WI38 (cell line): ENCODE data around the gene SREBF1.

ENCODE experiments used
- H3K4me3 ChIP-seq: 2 replicates; pipeline ENCODE4 v1.5.1; 2011; ENCODE audit warnings: low read depth, mild to moderate bottlenecking, control low read depth, low read length
- TF ChIP-seq, protein P1 (sequence below): IDR thresholded peaks from 2 replicates; pipeline ENCODE4 v1.5.1; 2012; ENCODE audit warnings: low read depth, mild to moderate bottlenecking, control low read depth, low read length

Gene SREBF1

DNA sequence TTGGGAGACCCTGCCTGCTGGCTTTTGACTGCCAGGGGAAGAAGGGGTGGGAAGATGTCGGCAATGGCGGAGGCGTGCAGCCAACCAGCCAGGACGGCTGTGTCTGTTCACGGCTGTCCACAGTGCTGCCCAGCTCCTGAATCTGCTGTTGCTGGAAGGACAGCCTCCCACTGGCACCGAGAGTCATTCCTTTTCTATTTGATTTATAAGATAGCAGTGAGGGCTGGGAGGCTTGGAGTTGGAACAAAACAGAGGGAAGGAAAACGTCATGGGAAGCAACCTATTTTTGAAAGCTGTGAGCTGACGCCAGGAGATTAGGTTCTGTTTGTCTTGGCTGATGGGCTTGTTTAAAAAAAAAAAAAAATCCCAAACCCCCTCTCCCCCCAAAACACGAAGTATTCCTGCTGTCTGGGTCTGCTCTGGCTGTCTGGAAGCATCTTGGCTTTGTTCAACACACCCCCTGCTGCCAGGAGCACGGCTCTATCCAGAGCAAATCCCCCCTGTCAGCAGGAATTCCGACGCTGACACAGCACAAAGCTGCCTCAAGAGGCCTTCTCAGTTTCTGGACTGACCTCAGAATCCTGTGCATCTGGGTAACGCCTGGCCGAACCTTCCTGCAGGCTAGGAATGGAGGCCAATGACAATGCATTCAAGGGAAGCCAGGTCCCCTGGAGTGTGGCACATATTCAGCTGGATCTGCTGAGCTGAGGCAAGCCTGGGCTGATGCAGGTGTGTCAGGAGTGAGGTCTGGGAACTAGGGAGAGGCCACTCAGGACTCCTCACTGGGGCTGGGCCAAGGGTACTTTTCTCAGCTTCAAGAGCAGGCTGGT, 41.0 kb upstream of the SREBF1 start:
- TF ChIP-seq, protein P1, sequence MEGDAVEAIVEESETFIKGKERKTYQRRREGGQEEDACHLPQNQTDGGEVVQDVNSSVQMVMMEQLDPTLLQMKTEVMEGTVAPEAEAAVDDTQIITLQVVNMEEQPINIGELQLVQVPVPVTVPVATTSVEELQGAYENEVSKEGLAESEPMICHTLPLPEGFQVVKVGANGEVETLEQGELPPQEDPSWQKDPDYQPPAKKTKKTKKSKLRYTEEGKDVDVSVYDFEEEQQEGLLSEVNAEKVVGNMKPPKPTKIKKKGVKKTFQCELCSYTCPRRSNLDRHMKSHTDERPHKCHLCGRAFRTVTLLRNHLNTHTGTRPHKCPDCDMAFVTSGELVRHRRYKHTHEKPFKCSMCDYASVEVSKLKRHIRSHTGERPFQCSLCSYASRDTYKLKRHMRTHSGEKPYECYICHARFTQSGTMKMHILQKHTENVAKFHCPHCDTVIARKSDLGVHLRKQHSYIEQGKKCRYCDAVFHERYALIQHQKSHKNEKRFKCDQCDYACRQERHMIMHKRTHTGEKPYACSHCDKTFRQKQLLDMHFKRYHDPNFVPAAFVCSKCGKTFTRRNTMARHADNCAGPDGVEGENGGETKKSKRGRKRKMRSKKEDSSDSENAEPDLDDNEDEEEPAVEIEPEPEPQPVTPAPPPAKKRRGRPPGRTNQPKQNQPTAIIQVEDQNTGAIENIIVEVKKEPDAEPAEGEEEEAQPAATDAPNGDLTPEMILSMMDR = no peak
- H3K4me3 ChIP-seq = no peak overlapping the region

DNA sequence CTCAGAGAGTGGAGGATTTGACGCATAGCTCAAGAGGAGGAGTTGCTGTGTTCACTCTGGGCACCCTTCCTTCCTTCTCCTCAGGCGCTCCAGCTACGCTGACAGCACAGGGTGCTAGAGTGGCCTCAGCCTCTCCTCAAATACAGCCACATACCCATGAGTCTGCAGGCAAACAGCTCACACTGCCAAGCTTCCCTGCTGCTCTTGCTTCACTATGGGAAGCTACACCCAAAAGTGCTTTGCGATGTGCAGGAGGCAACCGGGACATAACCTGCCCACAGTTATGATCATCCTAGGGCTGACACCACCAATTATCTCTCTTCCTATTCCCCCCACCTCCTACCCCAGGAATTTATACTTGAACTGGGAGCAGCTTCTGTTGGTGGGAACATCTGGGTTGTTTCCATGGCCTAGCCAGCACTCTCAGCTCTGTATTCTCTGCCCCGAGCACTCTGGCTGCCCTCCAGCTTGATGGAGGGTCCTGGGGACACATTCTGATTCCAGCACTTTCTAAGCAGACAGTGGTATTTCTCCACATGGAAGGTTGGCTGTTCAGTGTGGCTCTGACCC, 40.3 kb upstream of the SREBF1 start:
- no peak overlapping the region for H3K4me3 ChIP-seq
- TF ChIP-seq, protein P1 = no peak

DNA sequence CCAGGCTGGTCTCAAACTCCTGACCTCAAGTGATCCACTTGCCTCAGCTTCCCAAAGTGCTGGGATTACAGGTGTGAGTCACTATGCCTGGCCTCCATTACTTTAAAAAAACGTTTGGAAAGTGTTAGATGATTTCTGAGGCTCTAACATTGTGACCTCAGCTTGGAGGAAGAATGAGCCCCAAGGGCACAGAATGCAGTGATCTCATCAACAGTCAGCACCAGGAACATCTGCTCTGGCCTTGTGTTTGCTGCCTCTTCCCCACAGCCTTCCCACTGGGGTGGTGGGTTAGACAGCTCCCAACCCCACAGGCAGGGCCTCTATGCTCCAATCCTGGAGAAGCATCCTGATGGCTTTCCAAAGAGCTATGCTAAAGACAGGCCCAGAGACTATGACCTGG, 37.7 kb upstream of the SREBF1 start:
- TF ChIP-seq, protein P1 = no peak
- H3K4me3 ChIP-seq = no peak overlapping the region

DNA sequence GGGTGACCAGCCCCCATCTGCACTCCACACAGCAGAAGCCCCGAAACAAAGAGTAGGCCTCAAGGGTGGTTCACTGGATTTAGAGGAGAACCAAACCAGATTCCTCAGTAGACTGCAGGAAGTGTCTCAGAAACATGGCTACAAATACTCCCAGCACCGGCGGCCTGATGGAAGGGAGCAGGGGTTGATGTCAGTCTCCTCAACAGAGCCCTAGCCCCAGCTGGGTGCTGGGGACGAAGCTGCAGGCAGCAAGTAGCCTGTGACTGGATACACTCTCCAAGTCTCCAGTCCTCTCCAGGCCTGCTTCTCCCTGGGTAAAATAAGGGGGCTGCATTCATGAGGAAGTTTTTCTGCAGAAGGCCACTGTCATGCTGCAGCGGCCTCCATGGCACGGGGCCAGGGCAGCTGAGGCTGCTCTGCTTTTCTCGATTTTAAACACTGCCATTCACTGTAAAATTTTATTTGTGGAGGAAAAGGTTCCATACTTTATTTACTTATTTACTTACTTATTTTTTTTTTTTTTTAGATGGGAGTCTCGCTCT, 36.7 kb upstream of the SREBF1 start:
- no peak overlapping the region for H3K4me3 ChIP-seq
- TF ChIP-seq, protein P1 = no peak

DNA sequence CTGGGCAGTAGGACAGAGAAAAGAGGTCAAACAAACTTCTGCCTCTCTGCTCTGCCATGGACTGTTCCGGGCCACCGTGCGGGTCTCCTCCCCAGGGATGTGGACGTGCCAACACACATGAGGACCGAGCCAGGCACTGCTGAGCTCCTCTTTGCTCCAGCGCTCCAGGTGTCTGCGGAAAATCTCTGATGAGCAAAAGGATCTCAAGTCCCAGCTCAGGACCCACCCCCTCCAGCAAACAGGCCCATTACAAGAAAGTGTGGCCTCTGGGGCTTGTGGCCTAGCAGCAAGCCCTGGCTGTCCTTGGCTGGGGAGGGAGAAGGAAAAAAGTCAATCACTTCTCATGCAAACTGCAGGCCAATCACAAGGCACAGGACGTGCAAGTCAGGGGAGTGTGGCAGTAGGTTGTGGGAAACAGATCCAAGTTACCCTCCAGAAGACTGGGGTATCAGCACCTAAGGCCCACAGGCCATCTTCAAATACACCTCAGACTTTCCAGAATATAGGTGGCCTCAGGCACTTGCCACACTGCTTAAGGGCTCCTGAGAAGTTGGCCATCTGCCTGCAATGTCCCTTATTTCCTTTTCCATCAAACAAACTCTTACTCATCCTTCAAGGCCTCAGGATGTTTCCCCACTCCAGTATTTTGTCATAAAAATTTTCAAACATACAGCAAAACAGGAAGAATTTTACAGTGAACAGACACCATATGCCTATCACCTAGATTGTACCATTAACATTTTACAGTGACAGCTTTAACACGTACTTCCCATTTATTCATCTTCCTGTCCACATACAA, 36.0 kb upstream of the SREBF1 start:
- no peak overlapping the region for H3K4me3 ChIP-seq
- TF ChIP-seq, protein P1 = no peak

DNA sequence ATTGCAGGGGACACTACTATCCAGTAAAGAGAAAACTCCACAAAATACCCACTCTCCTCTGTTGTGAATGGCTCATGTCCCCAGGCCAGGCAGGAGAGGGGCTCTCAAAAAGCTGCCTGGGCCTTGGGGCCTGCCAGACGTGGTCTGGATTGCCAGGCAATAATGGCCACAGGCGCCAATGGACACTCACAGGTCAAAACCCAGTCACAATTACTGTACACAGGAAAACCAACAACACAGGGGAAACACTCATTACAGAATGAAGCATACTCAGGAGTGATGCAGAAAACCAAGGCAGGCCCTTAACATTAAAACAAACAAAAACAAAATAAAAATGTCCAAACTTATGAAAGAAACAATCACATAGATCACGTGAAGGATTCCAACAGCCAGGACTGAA, 35.1 kb upstream of the SREBF1 start:
- TF ChIP-seq, protein P1 = no peak

More for the DNA sequence above, 35.1 kb upstream of the SREBF1 start:
- no peak overlapping the region for H3K4me3 ChIP-seq
